H1 (cell line): ENCODE measurements around the gene PHRF1. TPM values are rescaled to one million over a fixed set of nuclear protein-coding genes. Genes with fewer than 3 reads are reported as not detected.

Source experiments
- CTCF ChIA-PET: fragments of 300-600 bp; sonication (Branson Sonifier 250); formaldehyde crosslinking; loops from one replicate; lab custom pipeline; 2021; ENCODE audit not compliant: partially characterized antibody; lab: Charles Lee
- POLR2A ChIA-PET: fragments of 300-600 bp; sonication (Branson Sonifier 250); formaldehyde crosslinking; loops from one replicate; lab custom pipeline; 2021; ENCODE audit warnings: inconsistent platforms; ENCODE audit not compliant: partially characterized antibody; lab: Charles Lee
- DNase-seq, 2 experiments: peaks; one replicate each; pipeline versions ENCODE4 v3.0.0 to v3.0.0-alpha.2; 2010 to 2022; ENCODE audit warnings: low spot score in 2 of 2, low read depth in 1 of 2, mixed read lengths in 1 of 2
- FAIRE-seq: peaks from 2 replicates; lab custom pipeline; 2011; peaks lifted over from hg19 to GRCh38; lab: Jason Lieb, UNC
- H2AFZ ChIP-seq: 2 replicates; pipeline ENCODE4 v1.8.1; 2012; ENCODE audit warnings: low read length, inconsistent platforms
- H2AK5ac ChIP-seq: 2 replicates; pipeline ENCODE4 v1.6.1; 2013; ENCODE audit warnings: low read depth, low read length
- H2BK120ac ChIP-seq: replicated peaks from 2 replicates; pipeline ENCODE3; 2013; ENCODE audit warnings: low read depth, low read length, inconsistent platforms
- H2BK12ac ChIP-seq: 2 replicates; pipeline ENCODE4 v1.6.1; 2013; ENCODE audit warnings: low read depth, low read length
- H2BK15ac ChIP-seq: 2 replicates; pipeline ENCODE4 v1.6.1; 2013; ENCODE audit warnings: low read length
- H2BK20ac ChIP-seq: 2 replicates; pipeline ENCODE4 v1.6.1; 2013; ENCODE audit warnings: low read length
- H2BK5ac ChIP-seq: 2 replicates; pipeline ENCODE4 v1.6.1; 2013; ENCODE audit warnings: low read depth, low read length
- H3K14ac ChIP-seq: 2 replicates; pipeline ENCODE4 v1.6.1; 2013; ENCODE audit warnings: inconsistent platforms; ENCODE audit not compliant: insufficient read length
- H3K18ac ChIP-seq: 2 replicates; pipeline ENCODE4 v1.6.1; 2013; ENCODE audit warnings: low read length; ENCODE audit errors: extremely low read depth
- H3K23ac ChIP-seq: 2 replicates; pipeline ENCODE4 v1.6.1; 2013; ENCODE audit warnings: inconsistent platforms; ENCODE audit not compliant: insufficient read length
- H3K23me2 ChIP-seq: 2 replicates; pipeline ENCODE4 v1.6.1; 2013; ENCODE audit warnings: low read depth, low read length
- H3K27ac ChIP-seq: 2 replicates; pipeline ENCODE4 v1.6.1; 2011; ENCODE audit warnings: low read depth, low read length, inconsistent platforms
- H3K27me3 ChIP-seq, 4 experiments: replicated peaks in 1 of 4; 1 replicate in 1 of 4; 2 replicates in 3 of 4; pipeline versions ENCODE4 v1.6.1 to v1.8.1; 2011 to 2013; ENCODE audit warnings: low read length in 3 of 4, mild to moderate bottlenecking in 3 of 4, inconsistent platforms in 2 of 4, mixed read lengths in 2 of 4, moderate library complexity in 1 of 4; ENCODE audit not compliant: control insufficient read depth in 3 of 4, insufficient read depth in 3 of 4; ENCODE audit errors: extremely low read depth in 1 of 4
- H3K36me3 ChIP-seq, 4 experiments: 2 replicates each; pipeline versions ENCODE4 v1.6.1 to v1.8.1; 2011 to 2013; ENCODE audit warnings: mild to moderate bottlenecking in 4 of 4, low read length in 3 of 4, moderate library complexity in 2 of 4, control low read depth in 1 of 4, inconsistent platforms in 1 of 4; ENCODE audit not compliant: insufficient read depth in 4 of 4, control insufficient read depth in 2 of 4
- H3K4ac ChIP-seq: replicated peaks from 2 replicates; pipeline ENCODE3; 2013; ENCODE audit warnings: low read length, low read depth, mixed read lengths, inconsistent platforms; ENCODE audit not compliant: insufficient read length
- H3K4me1 ChIP-seq, 4 experiments: replicated peaks in 1 of 4; 1 replicate in 1 of 4; 2 replicates in 3 of 4; pipeline versions ENCODE4 v1.6.1 to v1.8.1; 2011 to 2013; ENCODE audit warnings: low read length in 3 of 4, inconsistent platforms in 2 of 4, mixed read lengths in 1 of 4; ENCODE audit not compliant: insufficient read depth in 4 of 4, control insufficient read depth in 3 of 4
- H3K4me2 ChIP-seq, 2 experiments: 2 replicates each; pipeline versions ENCODE4 v1.6.1 to v1.8.1; 2011 to 2013; ENCODE audit warnings: low read depth in 2 of 2, low read length in 2 of 2, control low read depth in 1 of 2, inconsistent platforms in 1 of 2, mild to moderate bottlenecking in 1 of 2; ENCODE audit not compliant: insufficient read depth in 1 of 2
- H3K4me3 ChIP-seq, 4 experiments: fragments of 200-600, 300-600 bp in 1 of 4; sonication (generic), shearing (Covaris generic), sonication (Bioruptor Twin) in 1 of 4; 2 replicates each; pipeline versions ENCODE4 v1.5.1 to v1.8.1; 2011 to 2016; ENCODE audit warnings: low read length in 4 of 4, low read depth in 3 of 4, control low read depth in 2 of 4, inconsistent platforms in 2 of 4, mild to moderate bottlenecking in 2 of 4, mixed read lengths in 1 of 4, moderate library complexity in 1 of 4; ENCODE audit not compliant: insufficient read depth in 2 of 4; ENCODE audit errors: extremely low read depth in 1 of 4
- H3K56ac ChIP-seq: replicated peaks from 2 replicates; pipeline ENCODE3; 2013; ENCODE audit warnings: low read depth, mild to moderate bottlenecking, mixed read lengths, low read length, inconsistent platforms; ENCODE audit not compliant: insufficient read length
- H3K79me1 ChIP-seq: 2 replicates; pipeline ENCODE4 v1.6.1; 2013; ENCODE audit warnings: low read depth, low read length, control low read depth
- H3K79me2 ChIP-seq, 2 experiments: 2 replicates each; pipeline versions ENCODE4 v1.6.1 to v1.8.1; 2012 to 2013; ENCODE audit warnings: low read length in 2 of 2, mild to moderate bottlenecking in 2 of 2, inconsistent platforms in 1 of 2; ENCODE audit not compliant: insufficient read depth in 2 of 2, control insufficient read depth in 1 of 2
- H3K9ac ChIP-seq, 4 experiments: replicated peaks in 1 of 4; 1 replicate in 1 of 4; 2 replicates in 3 of 4; pipeline versions ENCODE4 v1.6.1 to v1.8.1; 2011 to 2013; ENCODE audit warnings: low read depth in 3 of 4, low read length in 3 of 4, control low read depth in 2 of 4, mild to moderate bottlenecking in 2 of 4, moderate library complexity in 2 of 4, inconsistent platforms in 1 of 4; ENCODE audit errors: extremely low read depth in 1 of 4
- H3K9me3 ChIP-seq, 2 experiments: 2 replicates each; pipeline versions ENCODE4 v1.6.1 to v1.8.1; 2012 to 2013; ENCODE audit warnings: mild to moderate bottlenecking in 2 of 2, moderate library complexity in 2 of 2, control low read depth in 1 of 2, inconsistent platforms in 1 of 2, low read depth in 1 of 2, low read length in 1 of 2, mixed read lengths in 1 of 2; ENCODE audit not compliant: insufficient read depth in 2 of 2
- H4K20me1 ChIP-seq, 2 experiments: replicated peaks in 1 of 2; 2 replicates each; pipeline versions ENCODE3 to v1.8.1; 2011 to 2013; ENCODE audit warnings: inconsistent platforms in 2 of 2, low read length in 2 of 2, mild to moderate bottlenecking in 1 of 2; ENCODE audit not compliant: insufficient read depth in 2 of 2, control insufficient read depth in 1 of 2
- H4K5ac ChIP-seq: 2 replicates; pipeline ENCODE4 v1.6.1; 2013; ENCODE audit warnings: low read length, low read depth, mixed read lengths, inconsistent platforms; ENCODE audit not compliant: insufficient read length
- H4K8ac ChIP-seq: 2 replicates; pipeline ENCODE4 v1.8.0; 2013; ENCODE audit warnings: mild to moderate bottlenecking, moderate library complexity, low read length, inconsistent platforms; ENCODE audit not compliant: insufficient read depth; ENCODE audit errors: extremely low read depth
- H4K91ac ChIP-seq: replicated peaks from 2 replicates; pipeline ENCODE3; 2013; ENCODE audit warnings: low read length, mixed read lengths, inconsistent platforms; ENCODE audit not compliant: insufficient read length
- WGBS, 2 experiments: shearing (Covaris generic) in 1 of 2; methylation state at CpG; one replicate each; pipeline versions ENCODE4 v1.1.6 to v1.1.7; 2013 to 2015; ENCODE audit warnings: low lambda C conversion rate in 2 of 2, mixed read lengths in 2 of 2, inconsistent platforms in 1 of 2, low coverage in 1 of 2, missing lambda C conversion rate in 1 of 2; ENCODE audit not compliant: insufficient replicate concordance in 2 of 2, insufficient coverage in 1 of 2, insufficient read length in 1 of 2; ENCODE audit errors: extremely low coverage in 1 of 2, missing lambda C conversion rate in 1 of 2; 5-methylcytosine and 5-hydroxymethylcytosine counted together
- polyA plus RNA-seq, 7 experiments: library from polyadenylated mRNA; depleted of rRNA in 3 of 7; stranded (reverse) in 5 of 7; unstranded in 2 of 7; fragments of >200 nt in 5 of 7; fragments of 200-250 nt in 2 of 7; gene quantifications; 1 replicate in 5 of 7; 2 replicates in 1 of 7; 4 replicates in 1 of 7; pipeline versions ENCODE4 v1.2.1 to v1.2.3, GENCODE V29; 2011 to 2013; ENCODE audit warnings: missing spikeins in 2 of 7, mixed read lengths in 2 of 7
- total RNA-seq: library from RNA; stranded (reverse); fragmentation: NEBNext Ultra II Directional; extraction: Animal tissue kit (Norgen Biotek cat#: 25700); gene quantifications from 2 replicates; pipeline ENCODE4 v1.2.1, GENCODE V29; 2021

Gene PHRF1
- total and polyA plus RNA-seq, 2 of the 8 experiments (the other 6 are each of a cell fraction or from before 2014, with no cell fraction given), result 13.4 to 37.3 TPM

DNA sequence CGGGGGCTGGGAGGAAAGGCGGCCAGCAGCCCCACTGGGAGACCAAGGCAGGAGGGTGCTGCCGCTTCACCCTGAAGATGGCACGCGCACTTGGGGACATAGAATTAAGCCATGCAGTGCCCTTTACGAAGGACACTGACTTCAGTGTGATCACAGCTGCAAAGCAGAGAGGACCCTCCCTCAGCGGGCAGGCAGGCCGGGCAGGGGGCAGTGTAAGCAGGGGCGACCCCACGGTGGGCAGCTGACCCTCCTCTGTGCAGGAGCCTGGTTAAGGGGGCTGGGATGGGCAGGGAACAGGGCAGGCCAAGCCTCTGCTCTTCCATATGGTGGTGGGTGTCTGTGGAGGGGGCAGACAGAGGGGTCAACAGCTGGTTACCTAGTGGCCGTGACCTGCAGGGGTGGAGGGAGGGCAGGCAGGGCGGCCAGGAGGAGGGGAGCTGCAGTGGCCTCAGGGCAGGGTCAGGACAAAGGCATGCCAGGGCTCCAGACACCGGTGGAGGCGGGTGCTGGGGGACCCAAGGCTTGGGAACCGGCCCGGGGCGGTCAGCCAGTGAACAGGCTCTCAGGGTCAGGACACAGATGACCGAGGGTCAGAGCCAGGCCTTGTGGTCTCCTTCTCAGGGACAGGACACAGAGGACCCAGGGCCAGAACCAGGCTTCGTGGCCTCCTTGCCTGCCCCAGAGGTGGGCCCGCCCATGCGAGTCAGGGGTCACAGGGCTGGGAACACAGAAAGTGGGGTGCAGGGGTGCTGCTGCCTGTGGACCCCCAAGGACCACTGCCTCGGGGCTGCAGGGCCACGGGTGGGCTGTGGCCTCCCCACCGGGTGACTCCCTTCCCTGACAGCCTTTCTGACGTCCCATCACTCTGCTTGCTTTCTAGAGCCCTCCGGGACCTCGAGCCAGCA is 22.9 kb upstream of the PHRF1 start:
- Histone ChIP-seq H3K36me3 (no peaks in the 10 kb centered on the region), H3K18ac (no peak overlapping the region), H2BK5ac (no peak overlapping the region), H3K14ac (no peak overlapping the region), H2AK5ac (no peak overlapping the region), H4K8ac (peak overlapping the region; percentile 57; the same call in 1 of the 2 replicates), H3K79me1 (no peaks in the 10 kb centered on the region), H4K5ac (no peak overlapping the region), H3K27ac (no peak overlapping the region), H4K20me1 (no peaks in the 10 kb centered on the region), H3K4ac (no peak overlapping the region), H4K91ac (no peak overlapping the region), H3K23ac (no peak overlapping the region), H3K56ac (no peak overlapping the region), H3K9ac (no peak overlapping the region), H3K4me2 (no peak overlapping the region), H2AFZ (no peak overlapping the region), H2BK12ac (peak overlapping the region; percentile 17; the same call in 1 of the 2 replicates), H3K23me2 (peaks cover 8% of the 10 kb centered on the region; the same call in 1 of the 2 replicates), H2BK120ac (no peak overlapping the region), H3K4me1 (peaks cover 0 to 21% (median 5%) of the 10 kb centered on the region in 4 experiments; a peak in 4 of 7 replicates), H3K9me3 (no peaks in the 10 kb centered on the region), H3K27me3 (peaks cover 13 to 29% (median 25%) of the 10 kb centered on the region in 4 experiments), H2BK20ac (no peak overlapping the region), H3K79me2 (no peaks in the 10 kb centered on the region), H3K4me3 (no peak overlapping the region), H2BK15ac (0 out of 2 replicates have a peak overlapping the region, but pooled peaks have one; percentile 61)
- FAIRE-seq, result no peak
- 84% methylated on average over 21 of the region's 27 CpGs; no CpG with 5 or more reads in 1 of the 2 experiments for WGBS, 2 experiments
- DNase-seq, result no peak
- ChIA-PET CTCF (interaction anchor here (1.5 to 2.5 kb wide), 5 partner anchors 15 to 85 kb away, joined by 4 to 10 read pairs (median 4); no protein-coding TSS in a partner anchor), POLR2A (interaction anchor here (0.8 to 1.7 kb wide), 3 partner anchors 88 to 256 kb away, joined by 3 read pairs; no protein-coding TSS in a partner anchor)
